NCI-H2107 treated with DMSO at 0.1 percent for 48 hours (cell line): Measurements from ENCODE around the gene HDAC9.
"Not testable (repeated sequence)": the region's sequence is repeated elsewhere in the genome, so short reads cannot be mapped to it uniquely, and the experiment has no call there.

Experiments
- DNase-seq: peaks from one replicate; lab custom pipeline; 2025; ENCODE audit not compliant: unreplicated experiment; lab: John Stamatoyannopoulos, UW

The HDAC9 gene

DNA sequence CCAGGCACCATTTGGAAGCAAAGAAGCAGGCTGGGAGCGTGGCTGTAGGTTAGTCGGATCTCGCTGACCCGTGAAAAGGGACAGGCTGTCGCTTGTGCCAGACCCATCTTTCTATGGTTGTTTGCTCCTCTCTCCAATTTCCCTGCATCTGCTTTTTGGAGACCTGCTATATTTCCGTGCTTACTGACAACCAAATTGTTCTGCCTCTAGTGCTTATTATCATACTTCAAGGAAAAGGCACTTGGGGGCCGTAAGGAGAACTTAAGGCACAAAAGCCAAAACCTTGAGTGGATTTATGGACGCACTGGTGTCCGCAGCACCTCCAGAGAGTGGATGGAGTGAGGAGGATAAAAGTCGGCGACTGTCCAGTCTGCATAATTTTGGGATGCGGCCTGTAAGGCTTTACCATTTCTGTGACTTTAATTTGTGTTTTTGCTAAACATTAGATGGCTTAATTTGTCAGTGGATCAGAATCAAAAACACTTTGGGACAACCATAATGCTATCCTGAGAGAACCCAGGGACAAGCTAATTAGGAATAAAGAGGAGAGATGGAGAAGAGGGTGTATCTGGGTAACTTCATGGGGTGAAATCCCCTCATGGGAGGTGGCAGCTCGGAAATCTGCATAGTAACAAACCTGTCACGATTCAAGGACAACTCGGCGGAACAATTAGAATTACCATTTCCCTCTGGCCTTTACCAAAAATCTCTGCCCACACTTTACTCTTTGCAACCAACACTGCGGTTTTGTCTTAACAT lies 206.7 kb downstream of the HDAC9 start:
- no peak for DNase-seq

DNA sequence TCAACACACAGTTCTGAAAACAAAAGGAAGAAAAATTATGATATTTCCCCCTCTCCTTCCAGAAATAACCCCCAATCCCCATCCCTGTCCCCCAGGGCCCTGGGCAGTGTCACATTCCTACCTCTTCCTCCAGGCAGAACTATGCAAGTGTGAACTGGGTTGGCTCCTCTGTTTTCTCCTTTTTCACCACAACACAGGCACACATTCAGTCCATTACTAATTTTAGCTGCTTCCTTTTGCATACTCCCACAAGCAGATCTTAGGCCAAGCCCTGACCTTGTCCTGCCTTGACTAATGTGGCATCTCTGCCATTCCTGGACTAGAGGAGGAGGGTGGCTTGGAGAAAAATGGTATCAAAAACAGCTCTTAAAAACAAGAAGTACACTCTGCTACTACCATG lies 208.1 kb downstream of the HDAC9 start:
- no peak for DNase-seq

DNA sequence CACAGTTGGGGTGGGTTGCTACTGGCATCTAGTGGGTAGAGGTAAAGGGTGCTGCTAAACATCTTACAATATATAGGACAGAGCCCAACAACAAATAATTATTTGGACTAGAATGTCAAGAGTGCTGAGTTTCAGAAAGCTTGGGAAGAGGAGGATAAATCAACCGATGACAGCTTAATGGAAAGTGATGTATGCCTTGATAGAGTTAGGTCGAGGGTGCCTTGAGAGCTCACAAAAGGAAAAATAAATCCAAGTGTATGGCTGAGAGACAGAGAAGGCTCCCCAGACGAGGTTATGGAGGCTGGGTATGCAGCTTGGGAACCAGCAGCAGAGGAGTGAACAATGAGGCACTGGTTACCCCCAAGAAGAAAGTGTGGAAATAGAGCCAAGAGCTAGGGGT lies 211.1 kb downstream of the HDAC9 start:
- DNase-seq: no peak

DNA sequence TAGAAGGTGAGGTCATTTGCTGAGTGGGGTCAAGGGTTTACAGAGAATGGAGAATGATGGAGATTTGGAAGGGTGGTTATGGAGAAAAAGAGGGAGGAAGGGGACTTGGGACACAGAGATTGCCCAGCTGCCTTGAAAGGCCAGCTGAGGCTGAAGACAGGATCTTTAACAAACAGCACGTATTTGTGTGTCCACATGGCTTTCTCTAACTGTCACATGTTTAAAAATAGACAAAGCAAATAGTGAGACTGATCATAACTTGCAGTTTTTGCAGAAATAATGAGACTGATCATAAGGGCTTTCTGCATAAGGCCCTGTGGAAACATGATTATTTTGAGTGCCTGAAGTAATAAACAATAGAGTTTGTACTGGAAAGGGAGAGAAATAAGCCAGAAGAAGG lies 212.7 kb downstream of the HDAC9 start:
- DNase-seq: no peak

DNA sequence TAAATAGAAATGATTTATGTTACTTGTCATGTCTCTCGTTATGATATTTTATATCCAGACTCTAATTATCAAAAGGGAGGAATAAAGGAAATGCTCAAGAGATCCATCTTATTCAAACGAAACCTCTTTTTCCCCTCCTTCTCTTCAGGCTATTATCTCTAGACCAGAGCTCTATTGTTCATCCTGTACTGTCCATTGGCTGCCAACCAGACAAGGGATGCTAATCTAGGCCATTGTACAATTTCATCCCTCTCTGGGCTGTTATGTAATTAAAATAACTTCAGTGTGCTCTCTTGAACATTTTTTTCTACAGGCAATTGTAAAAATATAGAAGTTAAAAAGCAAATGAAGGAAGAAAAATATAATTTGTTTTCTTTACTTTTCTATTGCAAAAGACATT lies 220.4 kb downstream of the HDAC9 start:
- DNase-seq: no peak

DNA sequence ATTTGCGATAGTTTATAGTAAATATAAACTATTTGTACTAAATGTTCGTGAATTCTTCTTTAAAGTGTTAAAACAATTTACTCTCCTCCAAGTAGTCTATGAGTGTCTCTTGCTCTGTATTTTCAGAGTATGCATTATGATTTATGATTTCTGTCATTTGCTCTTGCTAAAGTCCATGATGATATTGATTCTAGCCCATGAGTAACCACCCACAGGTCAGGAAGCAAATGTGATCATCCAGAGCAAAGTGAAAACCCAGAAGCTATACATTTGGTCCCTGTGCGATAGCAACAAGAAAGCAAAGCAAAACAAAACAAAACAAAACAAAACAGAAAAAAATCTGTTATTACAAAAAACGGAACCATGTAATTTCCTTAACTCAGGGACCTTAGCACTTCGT lies 225.9 kb downstream of the HDAC9 start:
- no peak for DNase-seq

DNA sequence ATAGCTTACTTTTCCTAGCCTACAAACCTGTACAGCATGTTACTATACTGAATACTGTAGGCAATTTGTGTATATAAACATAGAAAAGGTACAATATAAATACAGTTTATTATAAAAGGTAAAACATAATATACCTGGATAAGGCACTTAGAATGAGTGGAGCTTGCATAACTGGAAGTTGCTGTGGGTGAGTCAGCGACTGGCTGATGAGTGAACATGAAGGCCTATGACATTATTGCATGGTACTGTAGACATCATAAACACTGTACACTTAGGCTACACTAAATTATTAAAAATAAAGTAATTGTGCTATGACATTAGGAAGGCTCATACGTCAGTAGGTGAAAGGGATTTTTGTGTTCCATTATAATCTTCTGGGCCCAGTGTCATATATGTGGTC lies 228.8 kb downstream of the HDAC9 start:
- DNase-seq: no peak

DNA sequence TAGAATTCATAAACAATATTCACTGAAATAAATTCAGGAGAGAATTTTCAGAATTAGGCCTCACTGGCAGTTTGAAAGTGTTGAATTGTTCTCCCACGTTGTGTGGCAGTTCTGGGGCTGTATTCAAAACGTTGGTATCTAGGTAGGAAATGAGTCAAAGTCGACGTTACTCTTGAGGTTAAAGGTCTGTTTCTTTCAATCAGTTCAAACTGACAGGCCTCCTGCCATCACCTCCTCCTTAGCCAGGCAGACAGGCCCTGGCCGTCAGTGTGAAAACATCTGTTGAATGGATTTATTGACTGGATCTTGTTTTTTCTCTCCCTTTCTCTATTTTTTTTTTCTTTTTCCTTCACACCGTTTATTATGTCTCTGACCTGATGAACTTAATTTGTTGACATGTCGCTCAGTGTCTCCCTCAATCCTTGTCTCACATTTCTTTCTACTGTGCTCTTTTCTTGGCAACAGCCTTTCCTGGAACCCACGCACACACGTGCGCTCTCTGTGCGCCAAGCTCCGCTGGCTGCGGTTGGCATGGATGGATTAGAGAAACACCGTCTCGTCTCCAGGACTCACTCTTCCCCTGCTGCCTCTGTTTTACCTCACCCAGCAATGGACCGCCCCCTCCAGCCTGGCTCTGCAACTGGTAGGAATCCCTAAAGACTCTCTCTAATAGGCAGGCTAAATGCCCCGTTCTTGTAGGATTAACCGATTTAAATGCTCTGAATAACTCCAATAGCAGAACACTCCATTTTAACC lies 231.7 kb downstream of the HDAC9 start:
- DNase-seq: no peak

DNA sequence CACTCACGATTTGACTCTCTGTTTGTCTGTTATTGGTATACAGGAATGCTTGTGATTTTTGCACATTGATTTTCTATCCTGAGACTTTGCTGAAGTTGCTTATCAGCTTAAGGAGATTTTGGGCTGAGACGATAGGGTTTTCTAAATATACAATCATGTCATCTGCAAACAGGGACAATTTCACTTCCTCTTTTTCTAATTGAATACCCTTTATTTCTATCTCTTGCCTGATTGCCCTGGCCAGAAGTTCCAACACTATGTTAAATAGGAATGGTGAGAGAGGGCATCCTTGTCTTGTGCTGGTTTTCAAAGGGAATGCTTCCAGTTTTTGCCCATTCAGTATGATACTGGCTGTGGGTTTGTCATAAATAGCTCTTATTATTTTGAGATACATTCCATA lies 240.5 kb downstream of the HDAC9 start:
- DNase-seq: not testable (repeated sequence)

DNA sequence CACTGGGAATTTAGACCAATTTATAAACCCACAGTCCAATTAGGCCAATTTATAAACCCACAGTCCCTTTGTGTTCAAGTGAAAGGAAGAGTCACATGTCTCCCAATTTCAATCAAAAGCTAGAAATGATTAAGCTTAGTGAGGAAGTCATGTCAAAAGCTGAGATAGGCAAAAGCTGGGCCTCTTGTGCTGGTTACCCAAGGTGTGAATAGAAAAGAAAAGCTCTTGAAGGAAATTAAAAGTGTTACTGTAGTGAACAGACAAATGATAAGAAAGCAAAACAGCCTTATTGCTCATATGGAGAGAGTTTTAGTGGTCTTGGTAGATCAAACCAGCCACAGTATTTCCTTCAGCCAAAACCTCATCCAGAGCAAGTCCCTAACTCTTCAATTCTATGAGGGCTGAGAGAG lies 245.0 kb downstream of the HDAC9 start:
- no peak for DNase-seq

DNA sequence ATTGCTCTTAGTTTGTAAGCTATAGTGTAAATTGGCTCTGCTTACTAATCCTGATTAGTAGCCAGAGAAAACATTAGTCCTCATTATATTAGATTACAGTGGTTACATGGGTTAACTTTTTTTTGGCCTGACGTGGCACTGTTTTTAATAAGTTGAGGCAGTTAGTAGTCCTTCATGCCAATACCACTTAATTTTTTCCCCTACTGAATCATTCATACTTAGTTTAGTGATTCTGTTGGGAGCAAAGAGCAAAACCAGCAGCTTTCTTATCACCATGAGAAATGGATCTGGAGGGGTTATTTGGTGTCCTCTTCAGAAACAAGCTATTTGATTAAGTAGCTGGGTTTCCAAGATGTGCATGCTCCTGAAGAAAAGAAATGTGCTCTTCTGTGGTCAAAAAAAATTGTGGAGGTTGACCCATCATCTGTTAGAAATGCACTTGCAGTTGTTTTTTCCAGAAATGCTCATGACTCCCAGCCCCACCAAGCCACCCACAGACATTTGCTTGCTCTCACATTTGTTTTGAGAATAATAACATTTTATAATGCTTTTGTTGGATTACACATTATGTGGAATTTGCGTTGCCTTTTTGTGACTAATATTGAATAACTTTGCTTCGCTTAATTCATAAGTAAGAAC lies 258.5 kb downstream of the HDAC9 start:
- DNase-seq: no peak

DNA sequence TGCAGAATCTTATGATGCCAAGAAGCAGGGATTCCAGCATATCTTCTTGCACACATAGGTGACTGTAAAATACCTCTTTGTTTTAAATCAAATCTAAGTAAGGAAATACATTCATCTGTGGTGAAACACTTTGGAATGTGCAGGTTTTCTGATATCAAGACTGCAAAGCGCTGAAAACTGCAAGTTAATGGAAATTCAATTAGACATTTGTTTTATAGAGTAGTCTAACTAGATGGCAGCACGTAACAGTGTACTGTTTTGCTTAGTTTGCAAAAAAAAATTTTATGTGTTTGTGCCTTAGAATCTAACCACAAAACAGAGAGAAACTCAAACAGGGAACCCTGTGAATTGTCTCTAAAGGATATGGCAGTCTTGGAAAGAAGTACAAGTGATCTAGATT lies 259.2 kb downstream of the HDAC9 start:
- DNase-seq: no peak

DNA sequence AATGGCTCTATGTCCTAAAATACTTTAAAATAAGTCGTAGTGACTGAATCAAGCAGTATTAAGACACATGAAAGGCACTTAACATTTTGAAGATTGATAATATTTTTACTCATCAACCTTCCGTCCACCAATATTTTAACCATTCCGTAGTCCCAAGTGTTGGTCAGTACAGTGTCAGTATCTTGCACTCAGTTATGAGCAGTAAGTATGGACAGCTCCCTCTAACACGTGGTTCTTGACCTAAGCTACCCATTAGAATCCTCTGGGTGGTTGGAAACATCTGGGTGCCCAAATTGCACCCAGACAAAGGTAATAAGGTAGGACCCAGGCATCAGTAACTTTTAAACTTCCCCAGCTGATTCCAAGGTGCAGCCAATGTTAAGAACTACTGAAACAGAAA lies 260.2 kb downstream of the HDAC9 start:
- no peak for DNase-seq

DNA sequence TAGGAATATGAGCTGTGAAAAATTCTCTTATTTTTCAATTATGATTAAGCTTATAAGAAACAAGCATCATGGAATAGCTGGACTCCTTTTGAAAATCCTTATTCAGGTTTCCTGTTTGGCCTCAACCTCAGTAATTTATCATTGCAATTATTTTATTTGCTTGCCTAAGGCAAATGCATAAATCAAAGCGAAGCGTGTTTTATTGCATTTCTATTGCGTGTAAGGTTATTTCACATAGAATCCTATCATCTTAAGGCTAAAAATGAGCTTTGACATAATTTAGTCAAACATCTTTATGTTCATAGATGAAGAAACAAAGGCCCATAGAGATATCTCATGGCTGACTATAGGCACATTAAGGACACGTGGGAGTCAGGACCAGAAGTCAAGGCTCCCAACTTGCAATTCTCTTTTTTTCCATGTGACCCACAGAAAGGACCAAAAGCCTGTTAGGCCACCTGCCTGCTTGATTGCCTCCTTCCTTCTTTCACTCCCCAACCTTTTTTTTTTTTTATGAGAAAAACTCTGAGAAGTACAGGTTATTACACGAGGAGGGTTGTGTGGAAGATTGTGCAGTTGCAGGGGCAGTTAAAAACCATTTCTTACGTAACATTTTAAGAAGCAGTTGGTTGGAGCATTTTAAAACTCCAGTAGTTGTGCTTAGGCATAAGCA lies 261.0 kb downstream of the HDAC9 start:
- no peak for DNase-seq

DNA sequence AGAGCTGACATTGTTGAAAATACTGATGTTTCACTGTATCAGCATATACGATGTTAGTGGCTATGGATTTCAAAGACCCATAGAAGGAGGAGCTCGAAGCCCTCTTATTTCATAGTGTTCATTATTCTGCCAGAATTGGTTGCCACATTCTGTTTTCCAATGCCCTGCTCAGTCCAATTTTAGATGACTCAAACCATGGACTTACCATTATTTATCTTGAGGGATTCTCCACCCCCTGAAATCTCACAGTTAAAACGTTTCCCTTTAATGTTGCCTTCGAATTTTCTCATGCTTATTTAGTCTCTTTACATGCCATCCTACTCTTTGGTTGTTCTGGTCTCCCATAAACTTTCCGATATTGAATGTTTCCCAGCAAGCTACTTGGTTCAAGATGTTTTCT lies 264.5 kb downstream of the HDAC9 start:
- no peak for DNase-seq

DNA sequence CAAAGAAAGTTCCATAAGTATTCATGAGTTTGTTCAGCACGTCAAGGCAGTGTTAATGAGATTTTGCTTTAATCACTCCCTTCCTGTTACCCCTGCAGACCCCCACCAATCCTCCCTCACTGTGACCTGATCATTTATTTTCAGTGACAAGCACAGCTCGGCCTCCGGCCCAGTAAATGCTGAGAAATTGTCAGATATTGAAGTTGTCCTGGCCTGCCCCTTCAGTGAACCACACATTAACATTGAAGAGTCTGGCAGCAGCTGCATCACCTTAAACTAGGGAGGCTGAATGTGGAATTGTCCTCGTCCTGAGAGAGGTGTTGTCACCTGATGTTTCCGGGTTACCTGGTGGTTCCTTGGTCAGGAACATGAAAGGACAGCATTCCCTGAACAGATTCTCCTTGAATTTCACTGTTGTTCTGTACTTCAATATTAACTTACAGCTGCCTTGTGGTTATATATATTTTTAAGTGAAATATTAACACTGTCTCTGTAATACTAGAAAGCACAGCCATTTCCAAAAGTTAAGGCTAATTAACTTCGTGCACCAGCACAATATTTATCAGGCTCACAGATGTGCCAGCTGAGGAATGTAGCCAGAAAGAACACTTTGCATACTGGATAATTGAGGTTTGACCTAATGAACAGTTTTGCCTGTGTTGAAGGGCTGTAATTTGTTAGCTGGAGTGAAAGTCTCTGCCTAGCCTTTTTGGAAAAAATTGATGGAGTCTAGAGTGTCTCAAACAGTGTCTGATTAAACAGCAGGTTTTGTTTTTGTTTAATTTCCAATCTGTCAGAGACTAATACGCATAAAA lies 265.3 kb downstream of the HDAC9 start:
- no peak for DNase-seq

DNA sequence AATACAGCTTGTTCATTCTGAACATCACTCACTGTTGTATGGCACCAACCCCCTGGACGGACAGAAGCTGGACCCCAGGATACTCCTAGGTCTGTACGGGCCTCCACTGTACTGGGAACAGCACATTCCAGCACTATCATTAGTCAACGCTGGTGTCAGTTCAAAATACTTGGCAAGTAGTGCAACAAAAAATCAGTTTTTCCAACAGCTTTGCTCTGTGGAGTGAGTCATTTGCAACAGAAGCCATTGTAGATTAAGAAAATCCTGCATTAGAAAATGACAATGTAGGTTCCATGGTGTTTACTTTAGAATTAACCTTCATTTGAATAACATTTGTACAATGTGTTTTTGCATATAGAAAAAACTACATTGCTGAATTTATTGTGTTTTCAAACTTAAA lies 266.6 kb downstream of the HDAC9 start:
- no peak for DNase-seq

DNA sequence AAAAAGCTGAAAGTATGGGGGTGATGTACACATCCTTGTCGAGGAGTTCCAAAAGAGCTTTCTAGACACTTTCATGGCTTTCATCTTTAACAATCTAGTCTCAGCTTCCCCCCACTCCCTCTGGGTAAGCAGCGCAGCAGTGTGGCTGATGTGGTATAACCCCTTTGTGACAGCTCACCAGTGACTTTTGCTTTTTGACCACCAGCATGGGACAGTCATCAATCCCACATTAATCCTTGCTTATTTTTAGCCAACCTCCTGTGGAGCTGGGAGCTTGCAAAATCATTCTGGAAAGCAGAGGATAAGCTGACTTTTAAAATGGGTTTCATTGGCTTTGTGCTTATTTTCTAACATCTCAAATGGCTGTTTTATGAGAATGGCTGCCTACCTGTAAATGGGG lies 272.7 kb downstream of the HDAC9 start:
- DNase-seq: no peak

DNA sequence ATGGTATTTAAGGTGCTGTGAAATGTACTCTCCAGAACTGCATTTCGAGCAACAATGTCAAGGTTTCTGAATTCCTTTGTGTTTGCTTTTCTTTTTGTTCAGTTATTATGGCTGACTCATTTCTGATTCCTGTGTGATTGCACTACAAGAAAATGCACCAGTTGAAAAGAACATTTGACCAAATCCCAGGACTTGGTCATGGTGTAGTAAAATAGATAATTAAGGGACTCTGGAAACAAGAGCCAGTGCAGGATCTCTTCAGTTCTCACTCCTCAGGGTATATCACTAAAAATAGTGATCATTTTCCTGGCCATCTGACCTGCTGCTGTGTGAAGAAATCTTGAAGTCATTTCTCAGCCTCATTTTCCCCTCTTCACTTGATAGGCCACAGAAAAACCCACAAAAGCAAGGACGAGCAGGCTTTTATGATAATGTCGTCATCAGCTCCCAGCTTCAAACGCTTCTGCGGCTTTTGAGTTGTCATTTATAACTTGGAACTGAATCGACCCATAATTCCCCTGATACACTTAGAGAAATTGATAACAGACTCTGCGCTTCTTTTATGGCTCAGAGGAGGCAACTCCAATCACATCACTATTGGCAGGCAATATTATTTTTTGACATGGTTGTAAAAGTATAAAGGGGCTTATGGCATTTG lies 274.7 kb downstream of the HDAC9 start:
- no peak for DNase-seq

DNA sequence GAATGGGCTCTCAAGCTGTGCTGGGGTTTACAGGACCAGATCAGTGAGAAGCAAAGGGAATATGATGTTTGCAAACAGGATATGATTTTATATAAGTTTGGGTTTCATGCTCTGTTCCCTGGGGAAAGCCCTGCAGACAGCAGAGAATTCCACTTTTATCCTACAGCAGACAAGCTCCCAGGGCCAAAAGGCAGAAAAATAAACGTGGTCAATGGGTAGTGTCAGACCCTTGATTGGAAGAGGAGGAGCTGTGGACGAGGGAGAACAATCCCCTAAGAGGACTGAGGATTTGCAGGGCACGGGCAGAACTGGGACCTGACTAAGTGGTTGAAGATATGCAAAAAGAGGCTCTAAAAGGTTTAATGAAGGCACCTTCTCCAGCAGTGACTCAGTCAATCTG lies 275.3 kb downstream of the HDAC9 start:
- DNase-seq: no peak
